NCI-H460 (cell line): Measurements from ENCODE around the gene CACNB1. TPM values are rescaled to one million over a fixed set of nuclear protein-coding genes. Genes with fewer than 3 reads are reported as not detected.

Source experiments
- DNase-seq: peaks from one replicate; pipeline ENCODE4 v3.0.0-alpha.2; 2016; ENCODE audit warnings: low read depth; ENCODE audit errors: extremely low read depth
- total RNA-seq: library from RNA; depleted of rRNA; stranded (reverse); fragments of >200 nt; shearing (Covaris generic); gene quantifications from 2 replicates; pipeline ENCODE4 v1.2.3, GENCODE V29; 2014

CACNB1 gene
- total RNA-seq, 1 experiment from 2014 or later: 3.4 TPM

DNA sequence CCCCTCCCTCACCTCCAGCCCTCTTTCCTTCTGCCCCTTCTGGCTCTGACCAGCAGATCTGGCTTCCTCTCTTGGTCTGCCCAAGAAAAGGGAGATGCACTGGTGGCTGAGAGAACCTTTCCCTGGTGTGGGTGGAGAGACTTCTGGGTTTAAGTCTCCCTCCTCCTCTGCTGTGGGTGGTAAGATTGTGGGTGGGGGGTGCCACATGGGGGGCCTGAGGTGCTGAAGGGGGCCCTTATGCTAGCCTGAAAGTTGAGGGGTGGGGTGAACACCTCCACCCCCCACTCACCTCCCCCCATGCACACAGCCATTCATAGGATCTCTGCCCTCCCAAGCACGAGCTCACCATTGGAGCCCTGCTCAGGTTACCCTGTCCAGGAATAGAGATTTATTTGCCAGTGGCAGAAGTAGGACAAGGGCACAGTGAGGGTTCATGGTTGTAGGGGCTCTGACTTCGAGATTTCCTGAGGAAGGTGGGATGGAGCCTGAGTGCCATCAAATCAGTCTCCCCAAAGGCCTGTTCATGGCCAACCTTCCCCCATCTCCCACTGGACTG, 30.0 kb upstream of the CACNB1 start:
- no peak for DNase-seq

- DNase-seq: no peak
These were observed 28.7 kb upstream of the CACNB1 start for GRCh38 chr17:39225959-39226683.

DNA sequence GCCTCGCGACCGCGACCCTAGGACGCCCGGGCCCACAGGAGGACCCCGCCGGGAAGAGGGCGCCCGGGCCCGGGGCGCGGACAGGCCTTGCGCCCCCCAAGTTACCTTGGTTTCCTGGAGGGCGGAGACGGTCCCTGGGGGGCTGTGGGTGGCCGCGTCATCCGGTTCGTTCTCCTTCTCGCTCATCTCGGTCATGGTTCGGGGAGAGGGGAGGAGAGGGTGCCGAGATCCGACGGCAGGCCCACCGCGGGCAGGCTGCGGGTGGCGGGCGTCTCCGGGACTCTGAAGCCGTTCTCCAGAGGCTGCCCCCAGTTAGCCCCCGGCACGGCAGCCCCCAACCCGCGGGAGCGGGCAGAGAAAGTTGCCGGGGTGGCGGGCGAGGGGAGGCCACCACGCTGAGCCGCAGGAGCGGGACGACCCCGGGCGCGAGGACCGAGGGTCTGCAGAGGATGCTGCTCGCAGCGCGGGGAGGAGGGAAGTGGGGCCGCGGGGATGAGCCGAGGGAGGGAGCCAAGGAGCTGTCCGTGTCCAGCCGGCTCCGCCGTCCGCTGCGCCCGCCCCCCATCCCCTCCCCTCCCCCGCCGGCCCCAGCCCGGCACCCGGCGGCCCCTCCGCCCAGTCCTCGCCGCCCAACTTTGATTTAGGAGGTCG, 28.0 kb upstream of the CACNB1 start, which contains the start of gene STAC2:
TSS of gene STAC2 (minus strand) at position 638 of the 651 bp plus-strand sequence. CDS start at position 195, 443 bp downstream.
- DNase-seq: no peak

DNA sequence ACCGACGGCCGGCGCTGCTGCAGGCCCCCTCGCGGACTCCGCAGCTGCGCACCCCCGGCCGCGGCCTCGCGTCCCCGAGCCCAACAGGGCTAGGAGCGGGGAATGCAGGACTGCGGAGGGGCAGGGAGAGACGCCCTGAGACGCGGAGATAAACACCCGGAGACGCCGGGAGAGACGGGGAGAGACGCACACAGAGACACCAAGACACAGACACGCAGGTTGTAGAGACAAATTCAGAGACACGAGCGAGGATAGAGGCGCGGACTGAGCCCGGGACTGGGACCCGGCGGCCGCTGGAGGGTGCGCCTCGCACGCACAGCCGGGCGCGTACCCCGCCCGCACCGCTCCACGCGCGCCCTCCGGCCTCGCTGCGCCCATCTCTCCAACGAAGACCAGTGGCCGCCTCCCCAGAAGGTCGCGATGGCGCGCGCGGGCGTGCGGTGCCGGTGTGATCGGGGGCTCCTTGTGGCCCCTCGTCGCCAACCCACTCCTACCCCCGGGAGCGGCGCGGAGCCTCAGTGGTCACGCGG, 27.4 kb upstream of the CACNB1 start:
- DNase-seq: no peak

DNA sequence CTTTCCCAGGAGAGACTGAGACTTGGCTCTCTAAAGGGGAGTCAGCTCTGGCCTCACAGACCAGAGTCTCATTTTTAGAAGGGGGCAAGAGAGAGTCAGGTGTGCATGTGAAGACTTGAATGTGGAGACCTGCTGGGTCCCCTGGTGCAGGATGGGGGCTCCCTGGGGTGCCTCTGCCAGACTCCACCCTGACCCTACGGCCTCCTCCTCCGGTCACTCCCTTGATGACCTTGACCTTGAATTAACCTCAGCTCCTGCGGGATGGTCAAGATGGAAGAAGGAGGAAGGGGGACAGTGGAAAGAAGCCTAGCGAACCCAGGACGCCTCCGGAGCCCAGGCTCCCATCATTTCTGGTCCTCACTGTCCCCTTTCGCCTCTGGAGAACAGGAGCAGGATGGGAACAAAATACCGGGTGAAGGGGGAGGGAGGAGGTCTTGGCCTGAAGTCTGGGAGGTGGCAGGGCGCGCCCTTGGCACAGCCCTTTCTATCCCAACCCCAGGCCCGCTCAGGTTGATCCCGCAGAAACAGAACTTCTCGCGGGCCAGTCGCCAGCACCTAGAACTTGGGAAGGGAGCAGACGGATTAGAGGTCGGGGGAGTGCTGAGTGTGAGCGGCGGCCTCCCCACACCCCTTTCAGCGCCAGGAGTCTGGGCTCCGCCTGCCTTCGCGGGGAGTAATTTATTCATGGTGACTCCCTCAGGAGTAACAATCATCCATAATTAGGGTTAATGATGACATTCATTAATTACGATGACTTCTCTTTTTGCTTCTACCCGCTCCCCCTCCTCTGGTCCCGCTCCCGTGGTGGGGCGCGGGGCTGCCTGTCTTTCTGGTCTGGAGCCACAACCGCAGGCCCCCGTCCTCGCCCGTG, 26.7 kb upstream of the CACNB1 start:
- DNase-seq: no peak

DNA sequence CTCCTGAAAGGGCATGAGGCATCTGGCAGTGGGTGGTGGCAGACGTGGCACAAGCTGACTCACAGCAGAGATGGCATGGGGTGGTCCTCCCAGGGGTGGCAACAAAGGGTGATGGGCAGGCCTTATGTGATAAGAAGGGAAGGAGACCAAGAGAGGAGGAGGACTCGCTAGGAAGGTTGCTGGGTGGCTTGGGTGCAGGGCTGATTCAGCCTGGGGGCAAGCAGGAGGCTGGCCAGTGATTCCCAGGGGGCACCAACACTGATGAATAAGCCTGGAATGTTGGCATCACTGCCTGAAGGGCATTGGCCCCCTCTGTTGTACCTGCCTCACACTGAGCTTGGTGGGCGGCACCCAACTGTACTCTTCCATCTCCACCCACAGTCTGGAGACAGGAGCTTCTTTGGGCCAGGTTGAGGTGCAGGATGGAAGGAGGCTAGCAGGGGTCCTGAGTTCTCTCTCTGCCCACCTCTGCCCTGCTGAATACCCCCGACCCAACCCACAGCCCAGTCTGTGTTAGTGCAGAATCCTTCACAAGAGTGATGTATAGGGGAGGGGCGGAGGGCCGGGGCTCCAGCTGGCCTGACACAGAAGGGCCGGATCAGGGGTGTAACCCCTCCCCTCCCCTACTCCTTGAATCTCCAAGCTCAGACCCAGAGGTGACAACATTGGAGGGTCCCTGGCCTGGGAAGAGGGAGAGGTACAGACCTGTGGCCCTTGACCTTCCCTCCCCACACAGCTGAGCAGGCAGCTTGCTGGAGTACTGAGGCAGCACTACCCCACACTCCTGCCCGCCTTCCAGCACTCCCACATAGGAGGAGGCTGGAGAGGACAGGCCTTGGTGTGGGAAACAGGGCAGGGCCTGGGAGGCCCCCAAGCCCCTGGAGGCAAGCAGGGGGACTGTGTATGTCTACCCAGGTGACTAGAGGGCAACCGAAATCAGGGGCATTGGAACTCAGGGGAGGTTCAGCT, 25.7 kb upstream of the CACNB1 start:
- no peak for DNase-seq

DNA sequence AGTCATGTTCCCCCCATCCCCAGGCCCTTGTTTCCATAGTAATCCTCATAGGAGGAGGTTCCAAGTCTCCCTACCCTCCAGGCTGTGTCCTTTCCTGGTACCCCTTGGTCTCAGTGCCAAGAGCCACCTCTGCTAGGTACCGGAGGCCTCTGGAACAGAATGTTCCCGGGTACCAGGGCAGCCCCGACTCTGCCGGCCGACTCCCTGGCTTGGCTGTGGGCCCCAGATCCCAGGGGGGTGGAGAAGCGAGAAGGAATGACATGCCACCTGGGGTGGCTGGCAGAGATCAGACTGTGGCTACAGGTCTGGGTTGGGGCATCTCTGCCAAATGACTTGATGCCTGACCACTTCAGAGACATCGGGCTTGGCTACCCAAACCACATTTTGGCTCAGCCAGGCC, 24.7 kb upstream of the CACNB1 start:
- DNase-seq: no peak

DNA sequence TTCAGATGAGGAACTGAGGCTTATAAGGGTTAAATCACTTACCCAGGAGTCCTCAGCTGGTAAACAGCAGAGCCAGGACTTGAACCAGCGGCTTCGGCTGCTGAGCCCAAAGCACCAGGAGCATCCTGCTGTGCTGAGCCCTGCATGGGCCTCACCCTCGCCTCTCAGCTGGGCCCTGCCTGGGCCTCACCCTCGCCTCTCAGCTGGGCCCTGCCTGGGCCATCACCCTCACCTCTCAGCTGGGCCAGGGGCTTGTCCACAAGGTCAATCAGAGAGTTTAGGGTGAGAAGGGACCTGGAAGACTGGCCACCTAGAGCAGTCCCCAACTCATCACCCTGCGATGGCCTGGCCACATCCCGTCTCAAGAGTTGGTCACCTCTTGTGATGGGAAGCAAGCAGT, 24.1 kb upstream of the CACNB1 start:
- DNase-seq: no peak

GRCh38 chr17:39219647-39220154, 22.2 kb upstream of the CACNB1 start:
- no peak for DNase-seq

DNA sequence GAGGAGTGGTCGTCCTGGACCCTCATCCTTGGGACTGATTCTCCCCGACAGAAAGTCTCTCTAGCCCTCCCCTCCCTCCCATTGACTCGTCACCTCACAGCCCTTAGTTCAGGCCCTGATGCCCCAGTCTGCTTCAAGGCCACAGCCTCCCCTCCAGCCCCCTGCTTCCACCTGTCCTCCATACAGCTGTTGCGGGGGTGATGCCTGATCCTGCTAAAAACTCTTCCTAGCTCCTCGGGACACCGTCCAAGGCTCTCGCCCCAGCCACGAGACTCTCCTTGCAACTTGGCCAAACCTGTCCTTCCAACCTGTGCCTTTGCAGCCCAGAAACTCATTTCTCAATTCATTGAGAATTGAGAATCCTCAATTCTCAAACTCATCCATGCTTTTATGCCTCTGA, 21.4 kb upstream of the CACNB1 start:
- no peak for DNase-seq

DNA sequence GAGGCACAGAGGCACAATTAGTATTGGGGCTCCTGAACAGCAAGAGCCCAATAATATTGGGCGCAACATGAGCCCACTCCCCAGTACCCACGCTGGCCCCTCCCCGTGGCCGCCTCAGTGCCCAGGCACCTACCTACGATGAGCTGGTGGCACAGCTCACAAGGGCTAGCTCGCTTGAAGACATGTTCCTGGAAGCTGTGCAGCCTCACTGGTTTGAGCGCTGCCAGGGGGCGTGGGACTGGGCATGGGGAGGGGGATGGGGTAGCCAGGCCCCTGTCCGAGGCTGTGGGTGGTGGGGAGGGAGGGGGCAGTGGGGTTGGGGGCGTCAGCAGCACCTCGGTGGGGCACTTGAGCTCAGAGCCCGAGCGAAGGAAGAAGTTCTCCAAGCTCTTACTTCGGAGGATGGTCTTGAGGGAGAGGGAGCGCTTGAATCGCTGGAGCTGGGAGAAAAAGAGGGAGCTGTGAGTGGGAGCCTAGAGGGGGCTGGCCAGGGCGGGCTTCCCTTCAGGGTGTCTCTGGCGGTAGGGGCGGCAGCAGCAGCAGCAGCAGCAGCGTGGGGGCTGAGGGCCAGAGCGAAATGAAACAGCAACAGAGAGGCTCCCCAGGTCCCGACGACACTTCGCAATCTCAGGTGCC, 20.4 kb upstream of the CACNB1 start:
- DNase-seq: no peak

DNA sequence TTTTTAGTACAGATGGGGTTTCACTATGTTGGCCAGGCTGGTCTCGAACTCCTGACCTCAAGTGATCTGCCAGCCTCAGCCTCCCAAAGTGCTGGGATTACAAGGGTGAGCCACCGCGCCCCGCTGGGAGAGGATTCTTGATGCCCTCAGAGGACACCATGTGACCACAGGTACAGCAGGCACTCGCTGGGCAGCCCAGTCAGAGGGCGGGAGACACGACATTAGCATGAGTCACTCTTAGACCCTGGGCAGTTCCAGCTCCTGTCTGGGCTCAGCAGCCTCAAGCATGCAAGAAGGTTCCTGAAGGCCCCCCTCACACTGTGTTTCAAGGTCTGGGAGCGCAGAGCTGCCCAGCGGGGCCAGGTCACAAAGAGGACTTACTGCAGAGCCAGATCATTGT, 16.4 kb upstream of the CACNB1 start:
- no peak for DNase-seq

GRCh38 chr17:39212841-39213480, 15.5 kb upstream of the CACNB1 start:
- DNase-seq: no peak

DNA sequence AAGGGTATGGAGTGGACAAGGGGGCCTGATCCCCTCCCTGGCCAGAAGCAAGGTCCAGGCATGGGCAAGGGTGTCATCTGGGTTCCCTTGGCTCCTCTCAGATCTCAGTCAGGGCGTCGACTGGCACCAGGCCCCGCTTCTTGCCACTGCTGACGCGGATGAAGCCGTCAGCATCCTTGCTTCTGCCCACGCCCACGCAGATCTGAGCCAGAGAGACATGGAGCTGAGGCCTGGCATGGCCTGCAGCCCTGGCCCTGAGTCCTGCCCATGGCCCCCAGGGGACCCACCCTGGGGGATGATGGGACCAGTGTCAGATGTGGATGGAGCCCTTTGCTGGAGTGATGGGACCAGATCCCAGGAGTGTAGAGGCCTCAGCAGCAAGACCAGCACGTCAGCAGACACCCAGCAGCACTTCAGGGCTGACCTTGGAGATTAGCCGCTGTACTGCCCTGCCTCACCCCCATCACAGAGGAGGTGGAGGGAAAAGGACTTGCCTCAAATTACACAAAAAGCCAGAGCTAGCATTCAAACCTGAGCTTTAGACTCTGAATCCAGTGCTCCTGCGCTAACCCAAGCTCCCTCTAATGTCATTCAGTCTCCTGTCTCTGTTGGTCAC, 14.8 kb upstream of the CACNB1 start:
- no peak for DNase-seq

- no peak for DNase-seq
These were observed 12.6 kb upstream of the CACNB1 start for GRCh38 chr17:39210093-39210434.

DNA sequence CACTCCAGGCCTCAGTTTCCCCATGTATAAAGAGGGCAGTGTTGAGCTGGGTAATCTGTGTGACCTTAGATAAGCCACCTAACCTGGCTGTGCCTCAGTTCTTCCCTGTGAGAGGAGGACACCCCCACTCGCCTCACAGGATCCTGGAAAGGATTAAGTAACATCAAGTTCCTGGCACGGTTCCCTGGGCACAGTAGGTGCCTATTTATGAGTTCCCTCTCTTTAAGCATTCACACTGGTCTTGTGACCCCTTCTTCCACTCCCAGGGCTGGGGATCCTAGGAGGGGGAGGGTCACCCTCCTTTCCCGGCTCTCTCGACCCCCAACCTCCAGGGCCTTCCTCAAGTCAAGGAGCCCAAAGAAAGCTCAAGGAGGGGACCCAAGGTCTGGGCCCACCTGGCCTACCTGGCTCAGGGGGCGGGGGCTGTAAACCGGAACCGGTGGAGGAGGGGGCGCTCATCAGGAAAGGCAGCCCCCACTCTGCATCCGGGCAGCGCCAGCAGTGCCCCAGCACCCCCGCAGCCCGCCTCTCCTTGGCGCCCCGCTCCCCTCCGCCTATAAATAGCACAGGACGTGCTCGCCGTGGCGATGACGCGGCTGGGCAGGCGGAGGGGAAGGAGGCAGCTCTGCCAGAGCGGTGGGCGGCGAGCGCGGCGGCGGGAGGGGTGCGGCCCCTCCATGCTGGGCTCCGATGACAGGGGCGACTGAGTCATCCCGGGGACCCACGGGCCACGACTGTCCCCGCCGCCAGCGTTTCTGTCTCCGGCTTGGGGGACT, 12.0 kb upstream of the CACNB1 start:
- DNase-seq: no peak

GRCh38 chr17:39208893-39209292, 11.4 kb upstream of the CACNB1 start:
- no peak for DNase-seq
